SK-N-SH (cell line): ENCODE data around the gene SPACA5.

Source experiments
- RXRA ChIP-seq: IDR thresholded peaks from 2 replicates; pipeline ENCODE4 v1.4.0; 2012; ENCODE audit warnings: low read depth, mild to moderate bottlenecking, borderline replicate concordance
- TF ChIP-seq, protein P1 (sequence below): fragments of 200-600 bp; sonication (generic); IDR thresholded peaks from 2 replicates; pipeline ENCODE4 v1.6.1; 2017; ENCODE audit warnings: antibody characterized with exemption, mild to moderate bottlenecking, moderate library complexity
- TF ChIP-seq, protein P2 (sequence below): fragments of 150-350 bp; IDR thresholded peaks from 2 replicates; pipeline ENCODE4 v1.6.1; 2017; ENCODE audit warnings: antibody characterized with exemption, low read length, low read depth, borderline replicate concordance

DNA sequence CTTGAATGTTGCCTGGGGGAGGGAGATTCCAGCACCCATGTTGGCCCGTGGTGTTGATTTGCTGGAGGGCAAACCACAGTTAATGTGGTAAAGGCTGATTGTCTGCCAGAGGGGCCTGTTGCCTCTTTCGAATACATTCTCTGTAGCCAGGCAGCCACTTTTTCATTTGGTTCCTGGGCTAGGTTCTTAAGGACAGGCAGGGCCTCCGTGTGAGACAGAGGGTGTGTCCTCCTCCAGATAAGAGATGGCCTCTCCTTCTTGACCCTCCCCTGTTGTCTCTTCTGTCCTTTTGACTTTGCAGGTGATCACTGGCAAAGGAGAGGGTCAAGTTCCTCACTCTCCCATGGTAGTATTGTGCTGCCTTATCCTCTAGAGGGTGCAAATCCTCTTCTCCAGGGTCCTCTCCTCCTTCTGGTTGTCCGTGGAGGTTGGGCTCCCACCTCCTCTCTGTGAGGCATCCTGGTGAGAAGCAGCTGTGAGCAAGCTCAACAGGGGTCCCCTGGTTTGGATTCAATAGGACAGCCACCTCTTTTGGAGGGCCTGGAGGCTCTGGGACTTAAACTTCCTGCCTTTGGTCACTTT, 47.9 kb upstream of the SPACA5 start:
- TF ChIP-seq, protein P1, sequence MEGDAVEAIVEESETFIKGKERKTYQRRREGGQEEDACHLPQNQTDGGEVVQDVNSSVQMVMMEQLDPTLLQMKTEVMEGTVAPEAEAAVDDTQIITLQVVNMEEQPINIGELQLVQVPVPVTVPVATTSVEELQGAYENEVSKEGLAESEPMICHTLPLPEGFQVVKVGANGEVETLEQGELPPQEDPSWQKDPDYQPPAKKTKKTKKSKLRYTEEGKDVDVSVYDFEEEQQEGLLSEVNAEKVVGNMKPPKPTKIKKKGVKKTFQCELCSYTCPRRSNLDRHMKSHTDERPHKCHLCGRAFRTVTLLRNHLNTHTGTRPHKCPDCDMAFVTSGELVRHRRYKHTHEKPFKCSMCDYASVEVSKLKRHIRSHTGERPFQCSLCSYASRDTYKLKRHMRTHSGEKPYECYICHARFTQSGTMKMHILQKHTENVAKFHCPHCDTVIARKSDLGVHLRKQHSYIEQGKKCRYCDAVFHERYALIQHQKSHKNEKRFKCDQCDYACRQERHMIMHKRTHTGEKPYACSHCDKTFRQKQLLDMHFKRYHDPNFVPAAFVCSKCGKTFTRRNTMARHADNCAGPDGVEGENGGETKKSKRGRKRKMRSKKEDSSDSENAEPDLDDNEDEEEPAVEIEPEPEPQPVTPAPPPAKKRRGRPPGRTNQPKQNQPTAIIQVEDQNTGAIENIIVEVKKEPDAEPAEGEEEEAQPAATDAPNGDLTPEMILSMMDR, result no peak; the same call in 1 of the 2 replicates
- no peak for TF ChIP-seq RXRA
- TF ChIP-seq, protein P2, sequence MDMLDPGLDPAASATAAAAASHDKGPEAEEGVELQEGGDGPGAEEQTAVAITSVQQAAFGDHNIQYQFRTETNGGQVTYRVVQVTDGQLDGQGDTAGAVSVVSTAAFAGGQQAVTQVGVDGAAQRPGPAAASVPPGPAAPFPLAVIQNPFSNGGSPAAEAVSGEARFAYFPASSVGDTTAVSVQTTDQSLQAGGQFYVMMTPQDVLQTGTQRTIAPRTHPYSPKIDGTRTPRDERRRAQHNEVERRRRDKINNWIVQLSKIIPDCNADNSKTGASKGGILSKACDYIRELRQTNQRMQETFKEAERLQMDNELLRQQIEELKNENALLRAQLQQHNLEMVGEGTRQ, result no peak
